ENCODE results near the gene CFAP221. TPM values are rescaled to one million over a fixed set of nuclear protein-coding genes. Genes with fewer than 3 reads are reported as not detected.

Gene CFAP221
- total and polyA plus RNA-seq, 2 donors (not counting 3 experiments of a cell fraction or from before 2014, with no cell fraction given): 0.06 TPM; not detected in 1

DNA sequence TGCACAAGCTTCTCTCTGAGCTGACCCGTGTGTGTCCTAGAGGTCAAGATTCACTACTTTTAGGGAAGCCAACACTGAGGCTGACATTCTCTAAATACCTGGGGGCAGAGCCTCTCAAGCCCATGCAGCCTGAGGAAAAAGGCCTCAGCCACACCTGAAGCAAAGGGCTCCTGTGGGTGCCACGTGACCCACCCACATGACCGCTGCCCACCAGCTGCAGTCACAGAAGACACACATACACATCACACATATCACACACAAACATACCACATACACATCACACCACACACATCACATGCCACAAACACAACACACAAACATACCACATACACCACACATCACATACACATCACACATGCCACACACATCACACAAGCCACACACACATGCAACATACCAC is 149.3 kb downstream of the CFAP221 start:
- no peak overlapping the region for H3K4me2 ChIP-seq (ENCODE audit: insufficient read depth, low read length)
- no peak for DNase-seq (ENCODE audit: low read depth, low spot score)
- TF ChIP-seq FOS (IDR thresholded peaks at IDR 0.05; ENCODE audit: borderline replicate concordance, insufficient read depth, low read length) (no peak), GATA2 (IDR thresholded peaks at IDR 0.05; ENCODE audit: insufficient read depth, insufficient read length, low read depth, low read length) (no peak), POLR2AphosphoS5 (IDR thresholded peaks at IDR 0.05; ENCODE audit: insufficient read depth, low read depth, low read length) (no peak)
- no peak overlapping the region for H3K9ac ChIP-seq (replicated peaks; ENCODE audit: extremely low read depth, insufficient read depth, low read length)
- H3K36me3 ChIP-seq (ENCODE audit: control insufficient read depth in 2 of 2, extremely low read depth in 1 of 2, insufficient read depth in 2 of 2, low read length in 2 of 2): no peaks in the 10 kb centered on the region
- ChIA-PET POLR2A (no interaction called here), CTCF (interaction anchor here (0.9 kb wide), 1 partner anchor 620 kb away, joined by 3 read pairs; no protein-coding TSS in a partner anchor)
- H3K9me1 ChIP-seq (replicated peaks; ENCODE audit: control insufficient read depth, extremely low read depth, insufficient read depth, low read length): no peaks in the 10 kb centered on the region
- H3K9me3 ChIP-seq (replicated peaks; ENCODE audit: control insufficient read depth, insufficient read depth, low read length): no peaks in the 10 kb centered on the region
- no peaks in the 10 kb centered on the region for H4K20me1 ChIP-seq (replicated peaks; ENCODE audit: control insufficient read depth, extremely low read depth, insufficient read depth, low read length)
- no peak overlapping the region for H2AFZ ChIP-seq (ENCODE audit: low read depth, low read length)
- H3K27ac ChIP-seq (ENCODE audit: insufficient read depth, low read depth, low read length): no peak overlapping the region
- no peaks in the 10 kb centered on the region for H3K4me1 ChIP-seq (ENCODE audit: control insufficient read depth, extremely low read depth, insufficient read depth, low read length)
- intact Hi-C loops (cut with micrococcal nuclease): no loop called here
- no TSS peak for BruUV-seq (replicated peaks)
- H3K4me3 ChIP-seq (replicated peaks in 1 of 3; ENCODE audit: insufficient read depth in 1 of 3, low read depth in 1 of 3, low read length in 3 of 3): no peak overlapping the region
- no peak for FAIRE-seq
- H3K27me3 ChIP-seq (ENCODE audit: control insufficient read depth in 2 of 2, insufficient read depth in 2 of 2, low read length in 2 of 2): no peaks in the 10 kb centered on the region
- H3K79me2 ChIP-seq (ENCODE audit: control insufficient read depth, insufficient read depth, low read length): no peaks in the 10 kb centered on the region
- dilution Hi-C loops (cut with MboI; ENCODE audit: extremely low pct_ligation_motif_present, low sequenced_read_pairs): no loop called here

DNA sequence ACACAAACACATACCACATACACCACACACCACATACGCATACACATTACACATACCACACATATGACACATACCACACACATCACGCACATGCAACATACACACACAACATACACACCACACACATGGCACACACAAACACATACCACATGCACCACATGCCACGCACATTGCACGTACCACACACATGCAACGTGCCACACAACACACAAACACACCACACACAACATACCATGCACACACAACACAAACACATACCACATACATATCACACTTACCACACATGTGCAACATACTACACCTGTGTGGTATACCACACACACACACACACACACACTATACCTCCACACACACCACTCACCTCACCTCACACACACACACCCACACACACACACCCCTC is 149.7 kb downstream of the CFAP221 start:
- Histone ChIP-seq H3K36me3 (ENCODE audit: control insufficient read depth in 2 of 2, extremely low read depth in 1 of 2, insufficient read depth in 2 of 2, low read length in 2 of 2) (no peaks in the 10 kb centered on the region), H3K79me2 (ENCODE audit: control insufficient read depth, insufficient read depth, low read length) (no peaks in the 10 kb centered on the region), H3K9ac (replicated peaks; ENCODE audit: extremely low read depth, insufficient read depth, low read length) (no peak overlapping the region), H3K27ac (ENCODE audit: insufficient read depth, low read depth, low read length) (no peak overlapping the region), H2AFZ (ENCODE audit: low read depth, low read length) (no peak overlapping the region), H4K20me1 (replicated peaks; ENCODE audit: control insufficient read depth, extremely low read depth, insufficient read depth, low read length) (no peaks in the 10 kb centered on the region), H3K9me3 (replicated peaks; ENCODE audit: control insufficient read depth, insufficient read depth, low read length) (no peaks in the 10 kb centered on the region), H3K4me1 (ENCODE audit: control insufficient read depth, extremely low read depth, insufficient read depth, low read length) (no peaks in the 10 kb centered on the region), H3K9me1 (replicated peaks; ENCODE audit: control insufficient read depth, extremely low read depth, insufficient read depth, low read length) (no peaks in the 10 kb centered on the region), H3K4me2 (ENCODE audit: insufficient read depth, low read length) (no peak overlapping the region), H3K27me3 (ENCODE audit: control insufficient read depth in 2 of 2, insufficient read depth in 2 of 2, low read length in 2 of 2) (no peaks in the 10 kb centered on the region), H3K4me3 (replicated peaks in 1 of 3; ENCODE audit: insufficient read depth in 1 of 3, low read depth in 1 of 3, low read length in 3 of 3) (no peak overlapping the region)
- DNase-seq (ENCODE audit: low read depth, low spot score) (no peak), FAIRE-seq (no peak)
- intact Hi-C loops (cut with micrococcal nuclease) (no loop called here), dilution Hi-C loops (cut with MboI; ENCODE audit: extremely low pct_ligation_motif_present, low sequenced_read_pairs) (no loop called here)
- POLR2A ChIA-PET: no interaction called here
- BruUV-seq (replicated peaks): no TSS peak
- CTCF ChIA-PET: interaction anchor here (1.4 kb wide), 1 partner anchor 16 kb away, joined by 4 read pairs; the partner anchor contains the start of gene TMEM177
- TF ChIP-seq JUN (IDR thresholded peaks at IDR 0.05; ENCODE audit: borderline replicate concordance, insufficient read depth, insufficient read length, low read depth) (no peak), POLR2AphosphoS5 (IDR thresholded peaks at IDR 0.05; ENCODE audit: insufficient read depth, low read depth, low read length) (no peak), FOS (IDR thresholded peaks at IDR 0.05; ENCODE audit: borderline replicate concordance, insufficient read depth, low read length) (no peak), GATA2 (IDR thresholded peaks at IDR 0.05; ENCODE audit: insufficient read depth, insufficient read length, low read depth, low read length) (no peak)
- TF ChIP-seq, protein P1, sequence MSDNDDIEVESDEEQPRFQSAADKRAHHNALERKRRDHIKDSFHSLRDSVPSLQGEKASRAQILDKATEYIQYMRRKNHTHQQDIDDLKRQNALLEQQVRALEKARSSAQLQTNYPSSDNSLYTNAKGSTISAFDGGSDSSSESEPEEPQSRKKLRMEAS (IDR thresholded peaks at IDR 0.05; ENCODE audit: insufficient read depth, insufficient read length): peak; percentile 9

Measured in endothelial cell of umbilical vein (primary cell).